Measurements from ENCODE around the gene RAB9B. TPM values are rescaled to one million over a fixed set of nuclear protein-coding genes. Genes with fewer than 3 reads are reported as not detected.

The RAB9B gene
- polyA plus RNA-seq, 1 of the 3 experiments (the other 2 are of a cell fraction), result 0.64 TPM

DNA sequence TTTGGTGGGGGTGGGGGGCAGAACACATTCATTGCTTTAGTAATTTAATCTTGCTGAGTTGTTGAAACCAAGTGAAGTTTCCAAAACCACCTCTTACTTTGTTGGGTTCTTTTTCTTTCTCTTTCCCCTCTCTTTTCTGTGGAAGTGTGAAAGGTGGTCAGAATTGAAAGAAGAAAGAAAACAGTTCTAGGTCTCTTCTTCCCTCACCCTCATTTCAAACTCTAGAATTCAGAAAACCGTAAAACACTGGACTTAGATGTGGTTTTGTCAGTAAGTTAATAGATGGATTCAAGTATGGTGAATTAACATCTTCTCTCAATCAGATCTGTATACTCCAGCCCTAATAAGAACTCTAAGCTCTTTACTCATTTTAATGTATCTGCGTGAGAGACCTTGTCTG lies 31.7 kb downstream of the RAB9B start:
- ChIA-PET POLR2A (no interaction called here), CTCF (interaction anchor here (1.0 kb wide), 1 partner anchor 17 kb away, joined by 3 read pairs; no protein-coding TSS in a partner anchor)
- WGBS (ENCODE audit: low lambda C conversion rate), result 50% methylated on average over 2 of the region's 2 CpGs

More for the DNA sequence above, 31.7 kb downstream of the RAB9B start:
- no peaks in the 10 kb centered on the region for H3K9me3 ChIP-seq
- TF ChIP-seq POLR2AphosphoS5 (IDR thresholded peaks at IDR 0.05; ENCODE audit: low read depth, low read length) (no peak), FOSL2 (IDR thresholded peaks at IDR 0.05; ENCODE audit: borderline replicate concordance, low read depth) (no peak), GATA2 (CRISPR knock-in tag; IDR thresholded peaks at IDR 0.05) (no peak), EP300 (IDR thresholded peaks at IDR 0.05; ENCODE audit: borderline replicate concordance in 1 of 2, low read depth in 1 of 2, low read length in 1 of 2) (no peak), MXI1 (IDR thresholded peaks at IDR 0.05; ENCODE audit: low read depth, low read length) (no peak), RFX5 (IDR thresholded peaks at IDR 0.05; ENCODE audit: low read length) (no peak), YY1 (IDR thresholded peaks at IDR 0.05; ENCODE audit: low read depth) (no peak), ELF1 (IDR thresholded peaks at IDR 0.05) (no peak), RAD21 (IDR thresholded peaks at IDR 0.05; ENCODE audit: low read length) (no peak), TEAD4 (IDR thresholded peaks at IDR 0.05; ENCODE audit: borderline replicate concordance, insufficient read depth) (no peak), NRF1 (IDR thresholded peaks at IDR 0.05; ENCODE audit: low read depth, low read length) (no peak), EZH2phosphoT487 (IDR thresholded peaks at IDR 0.05; ENCODE audit: borderline replicate concordance, low read depth) (no peak), CHD2 (IDR thresholded peaks at IDR 0.05; ENCODE audit: low read length, partially characterized antibody) (no peak), SIN3A (IDR thresholded peaks at IDR 0.05; ENCODE audit: borderline replicate concordance, low read depth, low read length) (no peak), GABPA (IDR thresholded peaks at IDR 0.05; ENCODE audit: low read depth) (no peak)
- TF ChIP-seq, protein P1, sequence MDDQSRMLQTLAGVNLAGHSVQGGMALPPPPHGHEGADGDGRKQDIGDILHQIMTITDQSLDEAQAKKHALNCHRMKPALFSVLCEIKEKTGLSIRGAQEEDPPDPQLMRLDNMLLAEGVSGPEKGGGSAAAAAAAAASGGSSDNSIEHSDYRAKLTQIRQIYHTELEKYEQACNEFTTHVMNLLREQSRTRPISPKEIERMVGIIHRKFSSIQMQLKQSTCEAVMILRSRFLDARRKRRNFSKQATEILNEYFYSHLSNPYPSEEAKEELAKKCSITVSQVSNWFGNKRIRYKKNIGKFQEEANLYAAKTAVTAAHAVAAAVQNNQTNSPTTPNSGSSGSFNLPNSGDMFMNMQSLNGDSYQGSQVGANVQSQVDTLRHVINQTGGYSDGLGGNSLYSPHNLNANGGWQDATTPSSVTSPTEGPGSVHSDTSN (IDR thresholded peaks at IDR 0.05), result no peak
- TF ChIP-seq, protein P2, sequence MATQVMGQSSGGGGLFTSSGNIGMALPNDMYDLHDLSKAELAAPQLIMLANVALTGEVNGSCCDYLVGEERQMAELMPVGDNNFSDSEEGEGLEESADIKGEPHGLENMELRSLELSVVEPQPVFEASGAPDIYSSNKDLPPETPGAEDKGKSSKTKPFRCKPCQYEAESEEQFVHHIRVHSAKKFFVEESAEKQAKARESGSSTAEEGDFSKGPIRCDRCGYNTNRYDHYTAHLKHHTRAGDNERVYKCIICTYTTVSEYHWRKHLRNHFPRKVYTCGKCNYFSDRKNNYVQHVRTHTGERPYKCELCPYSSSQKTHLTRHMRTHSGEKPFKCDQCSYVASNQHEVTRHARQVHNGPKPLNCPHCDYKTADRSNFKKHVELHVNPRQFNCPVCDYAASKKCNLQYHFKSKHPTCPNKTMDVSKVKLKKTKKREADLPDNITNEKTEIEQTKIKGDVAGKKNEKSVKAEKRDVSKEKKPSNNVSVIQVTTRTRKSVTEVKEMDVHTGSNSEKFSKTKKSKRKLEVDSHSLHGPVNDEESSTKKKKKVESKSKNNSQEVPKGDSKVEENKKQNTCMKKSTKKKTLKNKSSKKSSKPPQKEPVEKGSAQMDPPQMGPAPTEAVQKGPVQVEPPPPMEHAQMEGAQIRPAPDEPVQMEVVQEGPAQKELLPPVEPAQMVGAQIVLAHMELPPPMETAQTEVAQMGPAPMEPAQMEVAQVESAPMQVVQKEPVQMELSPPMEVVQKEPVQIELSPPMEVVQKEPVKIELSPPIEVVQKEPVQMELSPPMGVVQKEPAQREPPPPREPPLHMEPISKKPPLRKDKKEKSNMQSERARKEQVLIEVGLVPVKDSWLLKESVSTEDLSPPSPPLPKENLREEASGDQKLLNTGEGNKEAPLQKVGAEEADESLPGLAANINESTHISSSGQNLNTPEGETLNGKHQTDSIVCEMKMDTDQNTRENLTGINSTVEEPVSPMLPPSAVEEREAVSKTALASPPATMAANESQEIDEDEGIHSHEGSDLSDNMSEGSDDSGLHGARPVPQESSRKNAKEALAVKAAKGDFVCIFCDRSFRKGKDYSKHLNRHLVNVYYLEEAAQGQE (IDR thresholded peaks at IDR 0.05; ENCODE audit: low read depth, low read length), result no peak
- TF ChIP-seq, protein P3, sequence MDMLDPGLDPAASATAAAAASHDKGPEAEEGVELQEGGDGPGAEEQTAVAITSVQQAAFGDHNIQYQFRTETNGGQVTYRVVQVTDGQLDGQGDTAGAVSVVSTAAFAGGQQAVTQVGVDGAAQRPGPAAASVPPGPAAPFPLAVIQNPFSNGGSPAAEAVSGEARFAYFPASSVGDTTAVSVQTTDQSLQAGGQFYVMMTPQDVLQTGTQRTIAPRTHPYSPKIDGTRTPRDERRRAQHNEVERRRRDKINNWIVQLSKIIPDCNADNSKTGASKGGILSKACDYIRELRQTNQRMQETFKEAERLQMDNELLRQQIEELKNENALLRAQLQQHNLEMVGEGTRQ (IDR thresholded peaks at IDR 0.05; ENCODE audit: borderline replicate concordance, low read depth, low read length), result no peak
- TF ChIP-seq, protein P4, sequence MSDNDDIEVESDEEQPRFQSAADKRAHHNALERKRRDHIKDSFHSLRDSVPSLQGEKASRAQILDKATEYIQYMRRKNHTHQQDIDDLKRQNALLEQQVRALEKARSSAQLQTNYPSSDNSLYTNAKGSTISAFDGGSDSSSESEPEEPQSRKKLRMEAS (IDR thresholded peaks at IDR 0.05; ENCODE audit: low read depth), result no peak
- TF ChIP-seq, protein P5, sequence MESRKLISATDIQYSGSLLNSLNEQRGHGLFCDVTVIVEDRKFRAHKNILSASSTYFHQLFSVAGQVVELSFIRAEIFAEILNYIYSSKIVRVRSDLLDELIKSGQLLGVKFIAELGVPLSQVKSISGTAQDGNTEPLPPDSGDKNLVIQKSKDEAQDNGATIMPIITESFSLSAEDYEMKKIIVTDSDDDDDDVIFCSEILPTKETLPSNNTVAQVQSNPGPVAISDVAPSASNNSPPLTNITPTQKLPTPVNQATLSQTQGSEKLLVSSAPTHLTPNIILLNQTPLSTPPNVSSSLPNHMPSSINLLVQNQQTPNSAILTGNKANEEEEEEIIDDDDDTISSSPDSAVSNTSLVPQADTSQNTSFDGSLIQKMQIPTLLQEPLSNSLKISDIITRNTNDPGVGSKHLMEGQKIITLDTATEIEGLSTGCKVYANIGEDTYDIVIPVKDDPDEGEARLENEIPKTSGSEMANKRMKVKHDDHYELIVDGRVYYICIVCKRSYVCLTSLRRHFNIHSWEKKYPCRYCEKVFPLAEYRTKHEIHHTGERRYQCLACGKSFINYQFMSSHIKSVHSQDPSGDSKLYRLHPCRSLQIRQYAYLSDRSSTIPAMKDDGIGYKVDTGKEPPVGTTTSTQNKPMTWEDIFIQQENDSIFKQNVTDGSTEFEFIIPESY (IDR thresholded peaks at IDR 0.05; ENCODE audit: borderline replicate concordance, low read depth), result no peak
- no peaks in the 10 kb centered on the region for H3K36me3 ChIP-seq (replicated peaks in 1 of 2; ENCODE audit: control insufficient read depth in 1 of 2, insufficient read depth in 2 of 2, low read length in 1 of 2)
- H3K27me3 ChIP-seq (ENCODE audit: insufficient read depth), result no peaks in the 10 kb centered on the region
- no peaks in the 10 kb centered on the region for H3K79me2 ChIP-seq (ENCODE audit: insufficient read depth)
- H2AFZ ChIP-seq (ENCODE audit: low read depth), result no peak overlapping the region
- no peak overlapping the region for H3K4me2 ChIP-seq
- H3K4me3 ChIP-seq (ENCODE audit: low read depth in 2 of 2, low read length in 1 of 2), result no peak overlapping the region
- no peak overlapping the region for H3K9ac ChIP-seq
- DNase-seq, result no peak
- H3K9me2 ChIP-seq, result no peaks in the 10 kb centered on the region
- H3K27ac ChIP-seq (ENCODE audit: low read depth in 2 of 2, low read length in 1 of 2), result no peak overlapping the region
- H3K4me1 ChIP-seq (ENCODE audit: control insufficient read depth in 1 of 2, insufficient read depth in 2 of 2, low read depth in 1 of 2, low read length in 1 of 2), result no peaks in the 10 kb centered on the region
- no peaks in the 10 kb centered on the region for H3F3A ChIP-seq (replicated peaks; ENCODE audit: insufficient read depth)
- H4K20me1 ChIP-seq (ENCODE audit: insufficient read depth), result no peaks in the 10 kb centered on the region
